ENCODE measurements around the gene NOL3. TPM values are rescaled to one million over a fixed set of nuclear protein-coding genes. Genes with fewer than 3 reads are reported as not detected.

NOL3 gene
- total and polyA plus RNA-seq, 2 of the 13 experiments (the other 11 are each of a cell fraction or from before 2014, with no cell fraction given): 5.7 to 20.5 TPM

- TF ChIP-seq, protein P1, sequence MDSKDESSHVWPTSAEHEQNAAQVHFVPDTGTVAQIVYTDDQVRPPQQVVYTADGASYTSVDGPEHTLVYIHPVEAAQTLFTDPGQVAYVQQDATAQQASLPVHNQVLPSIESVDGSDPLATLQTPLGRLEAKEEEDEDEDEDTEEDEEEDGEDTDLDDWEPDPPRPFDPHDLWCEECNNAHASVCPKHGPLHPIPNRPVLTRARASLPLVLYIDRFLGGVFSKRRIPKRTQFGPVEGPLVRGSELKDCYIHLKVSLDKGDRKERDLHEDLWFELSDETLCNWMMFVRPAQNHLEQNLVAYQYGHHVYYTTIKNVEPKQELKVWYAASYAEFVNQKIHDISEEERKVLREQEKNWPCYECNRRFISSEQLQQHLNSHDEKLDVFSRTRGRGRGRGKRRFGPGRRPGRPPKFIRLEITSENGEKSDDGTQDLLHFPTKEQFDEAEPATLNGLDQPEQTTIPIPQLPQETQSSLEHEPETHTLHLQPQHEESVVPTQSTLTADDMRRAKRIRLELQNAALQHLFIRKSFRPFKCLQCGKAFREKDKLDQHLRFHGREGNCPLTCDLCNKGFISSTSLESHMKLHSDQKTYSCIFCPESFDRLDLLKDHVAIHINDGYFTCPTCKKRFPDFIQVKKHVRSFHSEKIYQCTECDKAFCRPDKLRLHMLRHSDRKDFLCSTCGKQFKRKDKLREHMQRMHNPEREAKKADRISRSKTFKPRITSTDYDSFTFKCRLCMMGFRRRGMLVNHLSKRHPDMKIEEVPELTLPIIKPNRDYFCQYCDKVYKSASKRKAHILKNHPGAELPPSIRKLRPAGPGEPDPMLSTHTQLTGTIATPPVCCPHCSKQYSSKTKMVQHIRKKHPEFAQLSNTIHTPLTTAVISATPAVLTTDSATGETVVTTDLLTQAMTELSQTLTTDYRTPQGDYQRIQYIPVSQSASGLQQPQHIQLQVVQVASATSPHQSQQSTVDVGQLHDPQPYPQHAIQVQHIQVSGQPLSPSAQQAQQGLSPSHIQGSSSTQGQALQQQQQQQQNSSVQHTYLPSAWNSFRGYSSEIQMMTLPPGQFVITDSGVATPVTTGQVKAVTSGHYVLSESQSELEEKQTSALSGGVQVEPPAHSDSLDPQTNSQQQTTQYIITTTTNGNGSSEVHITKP (CRISPR knock-in tag; IDR thresholded peaks at IDR 0.05; ENCODE audit: low read depth): peak; percentile 22; the same call in 1 of the 2 replicates
- peak; percentile 94; the same call in 1 of the 2 replicates for TF ChIP-seq MYC (CRISPR knock-in tag; IDR thresholded peaks at IDR 0.05; ENCODE audit: borderline replicate concordance)
- TF ChIP-seq ZFP37 (CRISPR knock-in tag; IDR thresholded peaks at IDR 0.05; ENCODE audit: borderline replicate concordance): peak; percentile 80; the same call in 1 of the 2 replicates
- peak; percentile 96; the same call in 1 of the 2 replicates for TF ChIP-seq ZFP90 (CRISPR knock-in tag; IDR thresholded peaks at IDR 0.05; ENCODE audit: borderline replicate concordance)
- TF ChIP-seq POLR2A (IDR thresholded peaks at IDR 0.05; ENCODE audit: insufficient read depth in 1 of 2, low read depth in 2 of 2, low read length in 2 of 2): peak in 1 of 2 experiments; percentile 11; a peak in 1 of 4 replicates
- TF ChIP-seq CBX5 (CRISPR knock-in tag; IDR thresholded peaks at IDR 0.05; ENCODE audit: borderline replicate concordance): peak; percentile 77
- TF ChIP-seq, protein P2, sequence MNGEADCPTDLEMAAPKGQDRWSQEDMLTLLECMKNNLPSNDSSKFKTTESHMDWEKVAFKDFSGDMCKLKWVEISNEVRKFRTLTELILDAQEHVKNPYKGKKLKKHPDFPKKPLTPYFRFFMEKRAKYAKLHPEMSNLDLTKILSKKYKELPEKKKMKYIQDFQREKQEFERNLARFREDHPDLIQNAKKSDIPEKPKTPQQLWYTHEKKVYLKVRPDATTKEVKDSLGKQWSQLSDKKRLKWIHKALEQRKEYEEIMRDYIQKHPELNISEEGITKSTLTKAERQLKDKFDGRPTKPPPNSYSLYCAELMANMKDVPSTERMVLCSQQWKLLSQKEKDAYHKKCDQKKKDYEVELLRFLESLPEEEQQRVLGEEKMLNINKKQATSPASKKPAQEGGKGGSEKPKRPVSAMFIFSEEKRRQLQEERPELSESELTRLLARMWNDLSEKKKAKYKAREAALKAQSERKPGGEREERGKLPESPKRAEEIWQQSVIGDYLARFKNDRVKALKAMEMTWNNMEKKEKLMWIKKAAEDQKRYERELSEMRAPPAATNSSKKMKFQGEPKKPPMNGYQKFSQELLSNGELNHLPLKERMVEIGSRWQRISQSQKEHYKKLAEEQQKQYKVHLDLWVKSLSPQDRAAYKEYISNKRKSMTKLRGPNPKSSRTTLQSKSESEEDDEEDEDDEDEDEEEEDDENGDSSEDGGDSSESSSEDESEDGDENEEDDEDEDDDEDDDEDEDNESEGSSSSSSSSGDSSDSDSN (CRISPR knock-in tag; IDR thresholded peaks at IDR 0.05): peak; percentile 99
- TF ChIP-seq, protein P3, sequence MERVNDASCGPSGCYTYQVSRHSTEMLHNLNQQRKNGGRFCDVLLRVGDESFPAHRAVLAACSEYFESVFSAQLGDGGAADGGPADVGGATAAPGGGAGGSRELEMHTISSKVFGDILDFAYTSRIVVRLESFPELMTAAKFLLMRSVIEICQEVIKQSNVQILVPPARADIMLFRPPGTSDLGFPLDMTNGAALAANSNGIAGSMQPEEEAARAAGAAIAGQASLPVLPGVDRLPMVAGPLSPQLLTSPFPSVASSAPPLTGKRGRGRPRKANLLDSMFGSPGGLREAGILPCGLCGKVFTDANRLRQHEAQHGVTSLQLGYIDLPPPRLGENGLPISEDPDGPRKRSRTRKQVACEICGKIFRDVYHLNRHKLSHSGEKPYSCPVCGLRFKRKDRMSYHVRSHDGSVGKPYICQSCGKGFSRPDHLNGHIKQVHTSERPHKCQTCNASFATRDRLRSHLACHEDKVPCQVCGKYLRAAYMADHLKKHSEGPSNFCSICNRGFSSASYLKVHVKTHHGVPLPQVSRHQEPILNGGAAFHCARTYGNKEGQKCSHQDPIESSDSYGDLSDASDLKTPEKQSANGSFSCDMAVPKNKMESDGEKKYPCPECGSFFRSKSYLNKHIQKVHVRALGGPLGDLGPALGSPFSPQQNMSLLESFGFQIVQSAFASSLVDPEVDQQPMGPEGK (CRISPR knock-in tag; IDR thresholded peaks at IDR 0.05): 0 out of 2 replicates have a peak, but pooled peaks have one; percentile 36
- TF ChIP-seq, protein P4, sequence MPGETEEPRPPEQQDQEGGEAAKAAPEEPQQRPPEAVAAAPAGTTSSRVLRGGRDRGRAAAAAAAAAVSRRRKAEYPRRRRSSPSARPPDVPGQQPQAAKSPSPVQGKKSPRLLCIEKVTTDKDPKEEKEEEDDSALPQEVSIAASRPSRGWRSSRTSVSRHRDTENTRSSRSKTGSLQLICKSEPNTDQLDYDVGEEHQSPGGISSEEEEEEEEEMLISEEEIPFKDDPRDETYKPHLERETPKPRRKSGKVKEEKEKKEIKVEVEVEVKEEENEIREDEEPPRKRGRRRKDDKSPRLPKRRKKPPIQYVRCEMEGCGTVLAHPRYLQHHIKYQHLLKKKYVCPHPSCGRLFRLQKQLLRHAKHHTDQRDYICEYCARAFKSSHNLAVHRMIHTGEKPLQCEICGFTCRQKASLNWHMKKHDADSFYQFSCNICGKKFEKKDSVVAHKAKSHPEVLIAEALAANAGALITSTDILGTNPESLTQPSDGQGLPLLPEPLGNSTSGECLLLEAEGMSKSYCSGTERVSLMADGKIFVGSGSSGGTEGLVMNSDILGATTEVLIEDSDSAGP (CRISPR knock-in tag; IDR thresholded peaks at IDR 0.05; ENCODE audit: borderline replicate concordance): peak; percentile 92
- TF ChIP-seq SAFB2 (CRISPR knock-in tag; IDR thresholded peaks at IDR 0.05; ENCODE audit: borderline replicate concordance, low read depth): 0 out of 2 replicates have a peak, but pooled peaks have one; percentile 48
- TF ChIP-seq ZNF264 (CRISPR knock-in tag; IDR thresholded peaks at IDR 0.05): peak; percentile 94
- no peak for TF ChIP-seq TSC22D2 (CRISPR knock-in tag; IDR thresholded peaks at IDR 0.05; ENCODE audit: borderline replicate concordance)
- TF ChIP-seq ZNF513 (CRISPR knock-in tag; conservative IDR thresholded peaks at IDR 0.05): no peak
- TF ChIP-seq SIX4 (CRISPR knock-in tag; IDR thresholded peaks at IDR 0.05): no peak; the same call in 1 of the 2 replicates
- TF ChIP-seq RFX1 (IDR thresholded peaks at IDR 0.05): no peak
- TF ChIP-seq ZNF549 (CRISPR knock-in tag; IDR thresholded peaks at IDR 0.05): no peak
Observed at GRCh38 chr16:67173808-67174705, 3.7 kb downstream of the NOL3 start (continued).
